Neural progenitor cell (in vitro differentiated cells): ENCODE data around the gene SLC4A4. TPM values are rescaled to one million over a fixed set of nuclear protein-coding genes. Genes with fewer than 3 reads are reported as not detected.
A peak's percentile ranks its signal among the peaks of the same experiment; 100 is the strongest.

Source experiments
- DNase-seq: peaks from one replicate; pipeline ENCODE4 v3.0.0-alpha.2; 2016; ENCODE audit warnings: low spot score
- H2AFZ ChIP-seq: fragments of 200-600 bp; sonication (generic); replicated peaks from 2 replicates; pipeline ENCODE4 v1.6.1; 2016; ENCODE audit warnings: antibody characterized with exemption
- H3F3A ChIP-seq: fragments of 200-600 bp; sonication (generic); 2 replicates; pipeline ENCODE4 v1.6.1; 2016; ENCODE audit warnings: antibody characterized with exemption, low read depth
- H3K27ac ChIP-seq: fragments of 200-600 bp; sonication (generic); 2 replicates; pipeline ENCODE4 v1.5.1; 2016; ENCODE audit warnings: mild to moderate bottlenecking
- H3K27me3 ChIP-seq: fragments of 200-600 bp; sonication (generic); 2 replicates; pipeline ENCODE4 v1.6.1; 2016; ENCODE audit warnings: mild to moderate bottlenecking, moderate library complexity
- H3K36me3 ChIP-seq: fragments of 200-600 bp; sonication (generic); 2 replicates; pipeline ENCODE4 v1.5.1; 2016
- H3K4me1 ChIP-seq: fragments of 200-600 bp; sonication (generic); 2 replicates; pipeline ENCODE4 v1.6.1; 2016; ENCODE audit warnings: mixed run types
- H3K4me2 ChIP-seq: fragments of 200-600 bp; sonication (generic); 2 replicates; pipeline ENCODE4 v1.6.1; 2016
- H3K4me3 ChIP-seq: fragments of 200-600 bp; sonication (generic); 2 replicates; pipeline ENCODE4 v1.5.1; 2016
- H3K79me2 ChIP-seq: fragments of 200-600 bp; sonication (generic); 2 replicates; pipeline ENCODE4 v1.6.1; 2016; ENCODE audit warnings: low read depth
- H3K9ac ChIP-seq: fragments of 200-600 bp; sonication (generic); 2 replicates; pipeline ENCODE4 v1.6.1; 2016
- H3K9me3 ChIP-seq: fragments of 200-600 bp; sonication (generic); 2 replicates; pipeline ENCODE4 v1.5.1; 2016; ENCODE audit warnings: low read depth
- H4K20me1 ChIP-seq: fragments of 200-600 bp; sonication (generic); 2 replicates; pipeline ENCODE4 v1.6.1; 2016; ENCODE audit warnings: low read depth
- H3K27ac Mint-ChIP-seq: 3 replicates; pipeline ENCODE4 v1.8.0; 2021; ENCODE audit warnings: mixed read lengths
- H3K27me3 Mint-ChIP-seq: 2 replicates; pipeline ENCODE4 v1.8.0; 2022; ENCODE audit warnings: low read depth, mild to moderate bottlenecking, inconsistent platforms, moderate library complexity, mixed read lengths; ENCODE audit not compliant: insufficient read depth
- H3K36me3 Mint-ChIP-seq: 3 replicates; pipeline ENCODE4 v1.8.0; 2021; ENCODE audit warnings: mixed read lengths
- H3K4me1 Mint-ChIP-seq: 3 replicates; pipeline ENCODE4 v1.8.0; 2021; ENCODE audit warnings: mixed read lengths
- H3K4me3 Mint-ChIP-seq: 3 replicates; pipeline ENCODE4 v1.8.0; 2021; ENCODE audit warnings: mild to moderate bottlenecking, moderate library complexity, mixed read lengths
- H3K9me3 Mint-ChIP-seq: 3 replicates; pipeline ENCODE4 v1.8.0; 2020; ENCODE audit warnings: mixed read lengths
- CTCF ChIP-seq: fragments of 200-600 bp; sonication (generic); IDR thresholded peaks from 2 replicates; pipeline ENCODE4 v1.5.1; 2017; ENCODE audit warnings: antibody characterized with exemption, mild to moderate bottlenecking
- EZH2 ChIP-seq: fragments of 200-600 bp; sonication (generic); IDR thresholded peaks from 2 replicates; pipeline ENCODE4 v1.6.1; 2017; ENCODE audit warnings: antibody characterized with exemption, mild to moderate bottlenecking, moderate library complexity
- EZH2phosphoT487 ChIP-seq: fragments of 200-600 bp; sonication (generic); IDR thresholded peaks from 2 replicates; pipeline ENCODE4 v1.6.1; 2017; ENCODE audit warnings: antibody characterized with exemption
- total RNA-seq: library from RNA; depleted of rRNA; stranded (reverse); fragments of >200 nt; gene quantifications from 2 replicates; pipeline ENCODE4 v1.2.3, GENCODE V29; 2015; ENCODE audit warnings: low replicate concordance

Gene SLC4A4
- total RNA-seq, 1 donor from 2014 or later: not detected

DNA sequence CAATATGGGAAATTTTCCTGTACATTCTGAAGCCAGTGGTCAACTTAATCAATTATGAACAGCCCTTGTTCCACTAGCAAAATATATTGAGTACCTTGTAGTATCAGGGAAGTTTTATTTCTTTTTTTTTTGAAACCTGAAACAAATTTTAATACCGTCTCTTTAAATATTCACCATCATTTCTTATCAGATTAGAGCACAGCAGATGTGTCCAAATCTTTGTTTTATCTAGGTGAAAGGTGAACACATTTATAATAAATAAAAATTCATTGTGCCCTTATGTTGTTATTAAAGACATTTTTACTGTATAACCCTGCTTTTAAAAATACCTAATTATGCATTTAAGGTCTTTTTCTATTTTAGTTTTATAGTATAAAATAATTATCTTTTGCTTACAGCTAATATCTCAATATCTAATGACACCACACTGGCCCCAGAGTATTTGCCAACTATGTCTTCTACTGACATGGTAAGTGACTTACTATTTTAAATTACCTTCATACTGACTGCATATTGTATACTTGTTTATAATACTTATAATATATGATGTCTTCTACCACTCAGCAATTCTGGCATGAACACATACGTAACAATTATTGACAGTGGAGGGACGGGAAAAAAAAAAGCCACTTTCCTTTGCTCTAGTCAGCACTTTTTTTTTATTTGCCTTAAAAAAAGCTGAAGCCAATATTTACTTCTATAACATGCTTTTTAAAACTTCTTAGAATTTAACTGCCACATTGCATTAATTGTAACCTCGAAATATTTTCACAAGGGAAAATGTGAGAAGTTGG is 147.9 kb downstream of the SLC4A4 start:
- H4K20me1 ChIP-seq: no peaks in the 10 kb centered on the region
- no peak overlapping the region for H3K9ac ChIP-seq
- no peaks in the 10 kb centered on the region for H3K27me3 Mint-ChIP-seq
- no peak for TF ChIP-seq EZH2phosphoT487
- no peak overlapping the region for H3K4me3 Mint-ChIP-seq
- no peaks in the 10 kb centered on the region for H3K36me3 ChIP-seq
- H3K4me2 ChIP-seq: peak overlapping the region; percentile 5
- H3K27ac ChIP-seq: no peak overlapping the region
- peaks cover 10% of the 10 kb centered on the region for H3K4me1 Mint-ChIP-seq
- peaks cover 13% of the 10 kb centered on the region for H3K4me1 ChIP-seq
- no peaks in the 10 kb centered on the region for H3K79me2 ChIP-seq
- no peaks in the 10 kb centered on the region for H3K9me3 ChIP-seq
- no peaks in the 10 kb centered on the region for H3K27me3 ChIP-seq
- H3K9me3 Mint-ChIP-seq: peaks cover 10% of the 10 kb centered on the region
- peak overlapping the region; percentile 89 for H3K27ac Mint-ChIP-seq
- no peaks in the 10 kb centered on the region for H3F3A ChIP-seq
- H3K4me3 ChIP-seq: no peak overlapping the region
- H3K36me3 Mint-ChIP-seq: no peaks in the 10 kb centered on the region
- DNase-seq: no peak
- peak overlapping the region; percentile 98 for H2AFZ ChIP-seq

GRCh38 chr4:71487344-71487920 is 148.6 kb downstream of the SLC4A4 start:
- DNase-seq: peak; percentile 52
- no peaks in the 10 kb centered on the region for H3K9me3 ChIP-seq

DNA sequence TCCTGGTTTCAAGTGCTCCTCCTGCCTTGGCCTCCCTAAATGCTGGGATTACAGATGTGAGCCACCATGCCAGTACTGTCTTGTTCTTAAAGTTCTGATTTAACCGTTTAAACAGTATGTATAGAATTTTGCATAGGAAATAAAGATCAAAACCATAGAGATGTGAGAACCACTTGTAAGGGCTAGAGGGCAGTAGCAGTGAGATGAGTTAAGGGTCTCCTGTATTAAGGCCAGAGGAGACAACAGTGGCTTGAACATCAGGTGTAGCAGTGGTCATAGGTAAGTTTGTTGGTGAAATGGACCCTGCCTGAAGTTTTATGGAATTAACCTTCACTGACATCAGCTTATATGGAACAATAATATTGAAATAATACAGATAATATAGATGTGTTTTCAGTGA is 155.7 kb downstream of the SLC4A4 start:
- no peaks in the 10 kb centered on the region for H3K9me3 Mint-ChIP-seq
- H3K4me1 Mint-ChIP-seq: no peaks in the 10 kb centered on the region

More at GRCh38 chr4:71487344-71487920, 148.6 kb downstream of the SLC4A4 start:
- Histone ChIP-seq H3K79me2 (no peaks in the 10 kb centered on the region), H3K4me1 (peaks cover 13% of the 10 kb centered on the region), H2AFZ (peak overlapping the region; percentile 98), H3K9ac (no peak overlapping the region), H4K20me1 (no peaks in the 10 kb centered on the region), H3F3A (no peaks in the 10 kb centered on the region), H3K4me3 (no peak overlapping the region), H3K27me3 (no peaks in the 10 kb centered on the region), H3K27ac (no peak overlapping the region), H3K4me2 (peak overlapping the region; percentile 5), H3K36me3 (no peaks in the 10 kb centered on the region)
- no peak overlapping the region for H3K4me3 Mint-ChIP-seq
- no peaks in the 10 kb centered on the region for H3K36me3 Mint-ChIP-seq
- no peaks in the 10 kb centered on the region for H3K27me3 Mint-ChIP-seq
- H3K9me3 Mint-ChIP-seq: peaks cover 10% of the 10 kb centered on the region
- peaks cover 10% of the 10 kb centered on the region for H3K4me1 Mint-ChIP-seq
- TF ChIP-seq EZH2phosphoT487 (no peak), CTCF (no peak), EZH2 (no peak)
- H3K27ac Mint-ChIP-seq: peak overlapping the region; percentile 97

More for the DNA sequence above, 155.7 kb downstream of the SLC4A4 start:
- Histone ChIP-seq H3K36me3 (no peaks in the 10 kb centered on the region), H2AFZ (no peak overlapping the region), H3F3A (no peaks in the 10 kb centered on the region), H3K4me1 (no peaks in the 10 kb centered on the region), H3K9ac (no peak overlapping the region), H3K79me2 (no peaks in the 10 kb centered on the region), H4K20me1 (no peaks in the 10 kb centered on the region), H3K27me3 (no peaks in the 10 kb centered on the region), H3K4me2 (no peak overlapping the region), H3K4me3 (no peak overlapping the region), H3K9me3 (no peaks in the 10 kb centered on the region), H3K27ac (no peak overlapping the region)
- Mint-ChIP-seq H3K27ac (no peak overlapping the region), H3K27me3 (no peaks in the 10 kb centered on the region), H3K36me3 (no peaks in the 10 kb centered on the region), H3K4me3 (no peak overlapping the region)
- DNase-seq: no peak
- no peak for TF ChIP-seq EZH2phosphoT487
- TF ChIP-seq CTCF: no peak
- no peak for TF ChIP-seq EZH2
